Endothelial cell (in vitro differentiated cells): Measurements from ENCODE around the gene GPI. TPM values are rescaled to one million over a fixed set of nuclear protein-coding genes. Genes with fewer than 3 reads are reported as not detected.
A peak's percentile ranks its signal among the peaks of the same experiment; 100 is the strongest.

ENCODE experiments used
- DNase-seq: peaks from one replicate; pipeline ENCODE4 v3.0.0; 2021; ENCODE audit warnings: low spot score
- H3K27ac Mint-ChIP-seq: one replicate; pipeline ENCODE4 v1.8.0; 2021; ENCODE audit warnings: mixed read lengths, inconsistent platforms; ENCODE audit not compliant: unreplicated experiment
- H3K27me3 Mint-ChIP-seq: one replicate; pipeline ENCODE4 v1.8.0; 2021; ENCODE audit warnings: mild to moderate bottlenecking, moderate library complexity, mixed read lengths, inconsistent platforms; ENCODE audit not compliant: unreplicated experiment
- H3K36me3 Mint-ChIP-seq: one replicate; pipeline ENCODE4 v1.8.0; 2021; ENCODE audit warnings: mild to moderate bottlenecking, low read depth, mixed read lengths, inconsistent platforms; ENCODE audit not compliant: unreplicated experiment
- H3K4me1 Mint-ChIP-seq: one replicate; pipeline ENCODE4 v1.8.0; 2021; ENCODE audit warnings: mild to moderate bottlenecking, mixed read lengths, inconsistent platforms; ENCODE audit not compliant: unreplicated experiment
- H3K4me3 Mint-ChIP-seq: one replicate; pipeline ENCODE4 v1.8.0; 2021; ENCODE audit warnings: mild to moderate bottlenecking, mixed read lengths, inconsistent platforms; ENCODE audit not compliant: unreplicated experiment
- H3K9me3 Mint-ChIP-seq: one replicate; pipeline ENCODE4 v1.8.0; 2021; ENCODE audit warnings: mixed read lengths, inconsistent platforms; ENCODE audit not compliant: unreplicated experiment
- CTCF ChIP-seq: fragments of 200-600 bp; sonication (generic); IDR thresholded peaks from one replicate; pipeline ENCODE4 v1.5.0; 2021; ENCODE audit warnings: antibody characterized with exemption; ENCODE audit not compliant: unreplicated experiment
- total RNA-seq: library from RNA; stranded (reverse); fragmentation: NEBNext Ultra II Directional; extraction: Animal tissue kit (Norgen Biotek cat#: 25700); gene quantifications from one replicate; pipeline ENCODE4 v1.2.1, GENCODE V29; 2021; ENCODE audit not compliant: unreplicated experiment

GPI gene
- total RNA-seq, 1 donor from 2014 or later, result 133 TPM

GRCh38 chr19:34325181-34325580 lies 39.8 kb upstream of the GPI start:
- peaks cover 8% of the 10 kb centered on the region for H3K4me1 Mint-ChIP-seq
- TF ChIP-seq CTCF, result no peak
- H3K4me3 Mint-ChIP-seq, result peak overlapping the region; percentile 35
- H3K27me3 Mint-ChIP-seq, result no peaks in the 10 kb centered on the region
- H3K27ac Mint-ChIP-seq, result no peak overlapping the region
- DNase-seq, result no peak
- peaks cover 51% of the 10 kb centered on the region for H3K36me3 Mint-ChIP-seq
- H3K9me3 Mint-ChIP-seq, result no peaks in the 10 kb centered on the region

GRCh38 chr19:34325981-34326787 lies 38.8 kb upstream of the GPI start:
- Mint-ChIP-seq H3K27me3 (no peaks in the 10 kb centered on the region), H3K36me3 (peaks cover 51% of the 10 kb centered on the region), H3K4me3 (peak overlapping the region; percentile 35), H3K4me1 (peaks cover 8% of the 10 kb centered on the region), H3K27ac (no peak overlapping the region), H3K9me3 (no peaks in the 10 kb centered on the region)
- TF ChIP-seq CTCF, result no peak
- DNase-seq, result no peak

GRCh38 chr19:34327851-34328250 lies 37.1 kb upstream of the GPI start:
- H3K9me3 Mint-ChIP-seq, result no peaks in the 10 kb centered on the region
- peaks cover 50% of the 10 kb centered on the region for H3K36me3 Mint-ChIP-seq
- no peaks in the 10 kb centered on the region for H3K27me3 Mint-ChIP-seq
- peak overlapping the region; percentile 38 for H3K27ac Mint-ChIP-seq
- no peak overlapping the region for H3K4me3 Mint-ChIP-seq
- TF ChIP-seq CTCF, result no peak
- H3K4me1 Mint-ChIP-seq, result peaks cover 23% of the 10 kb centered on the region
- no peak for DNase-seq

- Mint-ChIP-seq H3K27me3 (no peaks in the 10 kb centered on the region), H3K4me1 (peaks cover 31% of the 10 kb centered on the region), H3K36me3 (peaks cover 44% of the 10 kb centered on the region)
These were observed 36.0 kb upstream of the GPI start for GRCh38 chr19:34328982-34329381.

More at GRCh38 chr19:34328982-34329381, 36.0 kb upstream of the GPI start:
- Mint-ChIP-seq H3K27ac (peak overlapping the region; percentile 48), H3K4me3 (peak overlapping the region; percentile 42), H3K9me3 (no peaks in the 10 kb centered on the region)
- no peak for DNase-seq
- no peak for TF ChIP-seq CTCF
